ENCODE results near the gene NRL. TPM values are rescaled to one million over a fixed set of nuclear protein-coding genes. Genes with fewer than 3 reads are reported as not detected.

Gene NRL
- total and polyA plus RNA-seq, 9 of the 15 experiments (the other 6 are each of a cell fraction or from before 2014, with no cell fraction given), result 0.07 to 2.7 (median 1.4) TPM; not detected in 1

DNA sequence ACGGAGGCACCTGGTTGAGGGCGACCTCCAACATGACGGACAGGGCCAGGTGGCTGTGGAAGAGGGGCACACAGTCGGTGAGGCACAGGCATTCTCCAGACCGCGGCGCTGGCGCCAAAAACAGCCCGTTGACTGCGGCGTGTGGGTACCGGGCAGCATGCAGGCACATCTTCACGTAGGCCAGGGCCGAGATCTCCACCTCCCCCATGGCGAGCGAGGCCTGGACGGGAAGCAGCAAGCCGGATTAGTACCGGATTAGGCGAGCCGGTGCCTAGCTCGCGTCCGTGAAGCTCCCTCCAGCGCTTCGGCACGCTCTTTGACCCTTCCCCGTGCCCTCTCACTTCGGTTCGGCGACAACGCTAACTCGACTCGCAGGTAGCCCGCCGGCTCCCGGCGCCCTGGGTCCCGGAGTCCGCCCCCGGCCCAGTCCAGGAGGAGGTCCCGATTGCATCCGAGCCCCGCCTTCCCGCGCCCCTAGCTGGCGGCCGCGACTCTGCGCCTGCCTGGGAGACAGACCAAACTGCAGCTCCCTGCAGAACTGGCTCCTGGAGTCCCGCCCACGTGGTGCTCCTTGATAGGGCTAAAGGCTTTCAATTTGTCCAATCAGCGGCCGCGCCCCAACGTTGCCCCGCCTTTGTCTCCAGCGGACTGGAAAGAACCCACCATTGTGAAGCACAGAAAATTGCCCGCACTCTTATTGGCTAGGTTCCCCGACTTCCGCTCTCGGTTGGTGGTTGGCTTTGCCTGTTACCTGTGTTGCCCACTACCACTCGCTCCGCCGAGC, 26.5 kb upstream of the NRL start, which contains the start of gene EMC9 (continued):
- TF ChIP-seq, protein P1, sequence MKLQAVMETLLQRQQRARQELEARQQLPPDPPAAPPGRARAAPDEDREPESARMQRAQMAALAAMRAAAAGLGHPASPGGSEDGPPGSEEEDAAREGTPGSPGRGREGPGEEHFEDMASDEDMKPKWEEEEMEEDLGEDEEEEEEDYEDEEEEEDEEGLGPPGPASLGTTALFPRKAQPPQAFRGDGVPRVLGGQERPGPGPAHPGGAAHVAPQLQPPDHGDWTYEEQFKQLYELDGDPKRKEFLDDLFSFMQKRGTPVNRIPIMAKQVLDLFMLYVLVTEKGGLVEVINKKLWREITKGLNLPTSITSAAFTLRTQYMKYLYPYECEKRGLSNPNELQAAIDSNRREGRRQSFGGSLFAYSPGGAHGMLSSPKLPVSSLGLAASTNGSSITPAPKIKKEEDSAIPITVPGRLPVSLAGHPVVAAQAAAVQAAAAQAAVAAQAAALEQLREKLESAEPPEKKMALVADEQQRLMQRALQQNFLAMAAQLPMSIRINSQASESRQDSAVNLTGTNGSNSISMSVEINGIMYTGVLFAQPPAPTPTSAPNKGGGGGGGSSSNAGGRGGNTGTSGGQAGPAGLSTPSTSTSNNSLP (IDR thresholded peaks at IDR 0.05; ENCODE audit: borderline replicate concordance, low read depth, low read length), result no peak
- TF ChIP-seq CREBBP (IDR thresholded peaks at IDR 0.05; ENCODE audit: low read depth, low read length) (no peak), RFX1 (IDR thresholded peaks at IDR 0.05) (peak; percentile 30; the same call in 1 of the 2 replicates), ZBTB7A (IDR thresholded peaks at IDR 0.05; ENCODE audit: borderline replicate concordance, control insufficient read depth, low read depth, low read length) (peak; percentile 66; the same call in 1 of the 2 replicates), MCM7 (IDR thresholded peaks at IDR 0.05) (no peak), ZNF766 (CRISPR knock-in tag; conservative IDR thresholded peaks at IDR 0.05) (no peak), YY1 (IDR thresholded peaks at IDR 0.05; ENCODE audit: borderline replicate concordance in 1 of 3, control insufficient read depth in 1 of 3, extremely low read depth in 1 of 3, insufficient read depth in 3 of 3, insufficient read length in 1 of 3, insufficient replicate concordance in 2 of 3, low read depth in 1 of 3, low read length in 2 of 3) (peak in 1 of 3 experiments; percentile 13), ZC3H11A (IDR thresholded peaks at IDR 0.05; ENCODE audit: low read depth, low read length) (no peak), SRSF9 (IDR thresholded peaks at IDR 0.05; ENCODE audit: borderline replicate concordance, low read depth, low read length) (no peak), L3MBTL2 (IDR thresholded peaks at IDR 0.05) (peak; percentile 35; the same call in 1 of the 2 replicates), ZNF174 (CRISPR knock-in tag; IDR thresholded peaks at IDR 0.05) (no peak), FOXM1 (IDR thresholded peaks at IDR 0.05; ENCODE audit: low read depth) (peak; percentile 87), FOXM1 (CRISPR knock-in tag; IDR thresholded peaks at IDR 0.05; ENCODE audit: low read depth) (no peak), MEF2D (tag; conservative IDR thresholded peaks at IDR 0.05; ENCODE audit: low read depth) (no peak), PML (IDR thresholded peaks at IDR 0.05; ENCODE audit: low read length) (0 out of 2 replicates have a peak, but pooled peaks have one; percentile 6), RNF2 (IDR thresholded peaks at IDR 0.05) (0 out of 2 replicates have a peak, but pooled peaks have one; percentile 7), ZNF3 (CRISPR knock-in tag; IDR thresholded peaks at IDR 0.05) (no peak)
- TF ChIP-seq, protein P2, sequence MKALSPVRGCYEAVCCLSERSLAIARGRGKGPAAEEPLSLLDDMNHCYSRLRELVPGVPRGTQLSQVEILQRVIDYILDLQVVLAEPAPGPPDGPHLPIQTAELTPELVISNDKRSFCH (CRISPR knock-in tag; IDR thresholded peaks at IDR 0.05), result no peak
- TF ChIP-seq, protein P2 (tag; IDR thresholded peaks at IDR 0.05), result no peak
- TF ChIP-seq, protein P3, sequence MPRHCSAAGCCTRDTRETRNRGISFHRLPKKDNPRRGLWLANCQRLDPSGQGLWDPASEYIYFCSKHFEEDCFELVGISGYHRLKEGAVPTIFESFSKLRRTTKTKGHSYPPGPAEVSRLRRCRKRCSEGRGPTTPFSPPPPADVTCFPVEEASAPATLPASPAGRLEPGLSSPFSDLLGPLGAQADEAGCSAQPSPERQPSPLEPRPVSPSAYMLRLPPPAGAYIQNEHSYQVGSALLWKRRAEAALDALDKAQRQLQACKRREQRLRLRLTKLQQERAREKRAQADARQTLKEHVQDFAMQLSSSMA (CRISPR knock-in tag; IDR thresholded peaks at IDR 0.05), result no peak
- TF ChIP-seq, protein P4, sequence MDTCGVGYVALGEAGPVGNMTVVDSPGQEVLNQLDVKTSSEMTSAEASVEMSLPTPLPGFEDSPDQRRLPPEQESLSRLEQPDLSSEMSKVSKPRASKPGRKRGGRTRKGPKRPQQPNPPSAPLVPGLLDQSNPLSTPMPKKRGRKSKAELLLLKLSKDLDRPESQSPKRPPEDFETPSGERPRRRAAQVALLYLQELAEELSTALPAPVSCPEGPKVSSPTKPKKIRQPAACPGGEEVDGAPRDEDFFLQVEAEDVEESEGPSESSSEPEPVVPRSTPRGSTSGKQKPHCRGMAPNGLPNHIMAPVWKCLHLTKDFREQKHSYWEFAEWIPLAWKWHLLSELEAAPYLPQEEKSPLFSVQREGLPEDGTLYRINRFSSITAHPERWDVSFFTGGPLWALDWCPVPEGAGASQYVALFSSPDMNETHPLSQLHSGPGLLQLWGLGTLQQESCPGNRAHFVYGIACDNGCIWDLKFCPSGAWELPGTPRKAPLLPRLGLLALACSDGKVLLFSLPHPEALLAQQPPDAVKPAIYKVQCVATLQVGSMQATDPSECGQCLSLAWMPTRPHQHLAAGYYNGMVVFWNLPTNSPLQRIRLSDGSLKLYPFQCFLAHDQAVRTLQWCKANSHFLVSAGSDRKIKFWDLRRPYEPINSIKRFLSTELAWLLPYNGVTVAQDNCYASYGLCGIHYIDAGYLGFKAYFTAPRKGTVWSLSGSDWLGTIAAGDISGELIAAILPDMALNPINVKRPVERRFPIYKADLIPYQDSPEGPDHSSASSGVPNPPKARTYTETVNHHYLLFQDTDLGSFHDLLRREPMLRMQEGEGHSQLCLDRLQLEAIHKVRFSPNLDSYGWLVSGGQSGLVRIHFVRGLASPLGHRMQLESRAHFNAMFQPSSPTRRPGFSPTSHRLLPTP (IDR thresholded peaks at IDR 0.05; ENCODE audit: borderline replicate concordance, extremely low read depth, insufficient read length), result no peak
